Measurements from ENCODE around the gene C14orf93.

DNA sequence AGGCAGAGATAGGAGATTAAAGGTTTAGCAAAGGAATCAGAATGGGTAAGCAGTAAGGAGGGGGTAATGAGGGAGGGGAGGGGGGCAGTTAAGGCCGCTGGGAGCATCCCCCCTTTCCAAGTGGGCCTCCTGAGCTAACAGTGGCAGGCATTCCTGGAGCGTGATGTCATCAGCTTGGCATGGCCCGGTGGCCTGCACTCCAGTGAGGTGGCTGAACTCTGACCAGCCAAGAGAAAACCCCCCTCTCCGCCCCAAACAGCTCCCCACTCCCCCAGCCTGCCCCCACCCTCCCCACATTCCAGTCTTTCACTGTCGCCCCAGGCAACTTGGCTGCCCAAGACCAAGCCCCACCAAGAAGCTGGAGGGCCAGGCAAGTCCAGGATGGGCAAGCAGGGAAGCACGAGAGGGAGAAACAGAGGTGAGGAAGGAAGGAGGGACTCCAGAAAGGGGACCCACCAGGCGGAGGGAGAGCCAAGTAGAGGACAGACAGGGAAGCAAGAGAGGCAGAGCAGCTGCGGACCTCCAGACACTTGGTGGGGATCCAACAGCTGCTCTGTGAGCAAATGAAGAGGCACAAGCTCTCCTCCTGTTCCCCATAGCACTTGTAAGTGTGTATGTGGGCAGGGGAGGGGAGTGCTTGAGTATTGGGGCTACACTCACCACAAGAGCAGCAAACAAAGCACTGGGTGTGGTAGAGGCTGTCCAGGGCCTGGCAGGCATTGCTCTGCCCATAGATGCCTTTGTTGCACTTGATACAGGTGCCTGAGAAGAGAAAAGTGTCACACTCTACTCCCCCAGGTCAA, 32.1 kb downstream of the C14orf93 start:
- TF ChIP-seq, protein P1, sequence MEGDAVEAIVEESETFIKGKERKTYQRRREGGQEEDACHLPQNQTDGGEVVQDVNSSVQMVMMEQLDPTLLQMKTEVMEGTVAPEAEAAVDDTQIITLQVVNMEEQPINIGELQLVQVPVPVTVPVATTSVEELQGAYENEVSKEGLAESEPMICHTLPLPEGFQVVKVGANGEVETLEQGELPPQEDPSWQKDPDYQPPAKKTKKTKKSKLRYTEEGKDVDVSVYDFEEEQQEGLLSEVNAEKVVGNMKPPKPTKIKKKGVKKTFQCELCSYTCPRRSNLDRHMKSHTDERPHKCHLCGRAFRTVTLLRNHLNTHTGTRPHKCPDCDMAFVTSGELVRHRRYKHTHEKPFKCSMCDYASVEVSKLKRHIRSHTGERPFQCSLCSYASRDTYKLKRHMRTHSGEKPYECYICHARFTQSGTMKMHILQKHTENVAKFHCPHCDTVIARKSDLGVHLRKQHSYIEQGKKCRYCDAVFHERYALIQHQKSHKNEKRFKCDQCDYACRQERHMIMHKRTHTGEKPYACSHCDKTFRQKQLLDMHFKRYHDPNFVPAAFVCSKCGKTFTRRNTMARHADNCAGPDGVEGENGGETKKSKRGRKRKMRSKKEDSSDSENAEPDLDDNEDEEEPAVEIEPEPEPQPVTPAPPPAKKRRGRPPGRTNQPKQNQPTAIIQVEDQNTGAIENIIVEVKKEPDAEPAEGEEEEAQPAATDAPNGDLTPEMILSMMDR (IDR thresholded peaks at IDR 0.05) = no peak
- TF ChIP-seq POLR2A (IDR thresholded peaks at IDR 0.05) = no peak
- TF ChIP-seq POLR2AphosphoS5 (IDR thresholded peaks at IDR 0.05) = no peak

Data from breast epithelium (tissue), 3 donors.